GM12878 (cell line): ENCODE results near the gene RPL38. TPM values are rescaled to one million over a fixed set of nuclear protein-coding genes. Genes with fewer than 3 reads are reported as not detected.

ENCODE experiments used
- ATAC-seq: fragments of 200-7000 bp; cut with Tn5 transposase; 3 replicates; pipeline ENCODE4 v1.9.1; 2020; ENCODE audit warnings: mild to moderate bottlenecking, moderate library complexity
- BruUV-seq: library from RNA; stranded (reverse); fragments of 400-500 nt; replicated peaks from 2 replicates; lab custom pipeline; 2021; lab: Mats Ljungman, UMichigan
- CTCF ChIA-PET: fragments of 300-600 bp; sonication (Branson Sonifier 250); formaldehyde crosslinking; extraction: SDS; loops from one replicate; lab custom pipeline; 2021; ENCODE audit warnings: inconsistent platforms; lab: Yijun Ruan, JAX
- POLR2A ChIA-PET: fragments of 350-600 bp; formaldehyde crosslinking; extraction: SDS; loops from one replicate; lab custom pipeline; 2021; ENCODE audit warnings: inconsistent platforms; lab: Charles Lee
- RAD21 ChIA-PET: fragments of 300-600 bp; sonication (Branson Sonifier 250); formaldehyde crosslinking; loops from one replicate; lab custom pipeline; 2023; ENCODE audit warnings: antibody characterized with exemption; ENCODE audit not compliant: unreplicated experiment; lab: Charles Lee
- SMC1A ChIA-PET: fragments of 300-600 bp; sonication (Branson Sonifier 250); formaldehyde crosslinking; loops from one replicate; lab custom pipeline; 2023; ENCODE audit not compliant: unreplicated experiment, uncharacterized antibody; lab: Charles Lee
- DNase-seq: peaks from one replicate; pipeline ENCODE4 v3.0.0-alpha.2; 2011; ENCODE audit warnings: low read depth, low spot score
- FAIRE-seq: peaks from 3 replicates; lab custom pipeline; 2011; peaks lifted over from hg19 to GRCh38; lab: Jason Lieb, UNC
- H2AFZ ChIP-seq: 2 replicates; pipeline ENCODE4 v1.6.0; 2011; ENCODE audit warnings: low read depth, low read length, control low read depth; ENCODE audit not compliant: control insufficient read depth
- H3K27ac ChIP-seq: 2 replicates; pipeline ENCODE4 v1.5.1; 2011; ENCODE audit warnings: control low read depth; ENCODE audit not compliant: control insufficient read depth, insufficient read depth
- H3K27me3 ChIP-seq, 2 experiments: replicated peaks in 1 of 2; 2 replicates each; pipeline versions ENCODE4 v1.6.0 to v1.6.1; 2011; ENCODE audit warnings: low read length in 1 of 2; ENCODE audit not compliant: control insufficient read depth in 2 of 2, insufficient read depth in 2 of 2
- H3K36me3 ChIP-seq, 2 experiments: 2 replicates each; pipeline ENCODE4 v1.5.1; 2011; ENCODE audit warnings: low read length in 1 of 2; ENCODE audit not compliant: control insufficient read depth in 2 of 2, insufficient read depth in 2 of 2
- H3K4me1 ChIP-seq: 2 replicates; pipeline ENCODE4 v1.6.1; 2011; ENCODE audit warnings: mild to moderate bottlenecking, low read length, moderate library complexity, mixed read lengths; ENCODE audit not compliant: control insufficient read depth, insufficient read depth
- H3K4me2 ChIP-seq: 2 replicates; pipeline ENCODE4 v1.6.0; 2011; ENCODE audit warnings: control low read depth; ENCODE audit not compliant: control insufficient read depth, insufficient read depth
- H3K4me3 ChIP-seq: fragments of 200-600 bp; sonication (generic); 2 replicates; pipeline ENCODE4 v1.5.1; 2016
- H3K79me2 ChIP-seq: 2 replicates; pipeline ENCODE4 v1.6.0; 2011; ENCODE audit warnings: low read length; ENCODE audit not compliant: control insufficient read depth, insufficient read depth
- H3K9ac ChIP-seq: 2 replicates; pipeline ENCODE4 v1.8.0; 2011; ENCODE audit warnings: low read length, control low read depth, mixed read lengths; ENCODE audit not compliant: control insufficient read depth, insufficient read depth
- H3K9me3 ChIP-seq: replicated peaks from 3 replicates; pipeline ENCODE4 v1.5.1; 2011; ENCODE audit warnings: mild to moderate bottlenecking, low read length; ENCODE audit not compliant: control insufficient read depth, insufficient read depth
- H4K20me1 ChIP-seq: 2 replicates; pipeline ENCODE4 v1.6.0; 2011; ENCODE audit not compliant: control insufficient read depth, insufficient read depth
- BCL3 ChIP-seq: IDR thresholded peaks from 2 replicates; pipeline ENCODE4 v1.6.1; 2011; ENCODE audit warnings: borderline replicate concordance, low read depth, mild to moderate bottlenecking, moderate library complexity, low read length; ENCODE audit not compliant: insufficient read depth, poor library complexity, severe bottlenecking
- BHLHE40 ChIP-seq, 2 experiments: fragments of 450-650 bp in 1 of 2; IDR thresholded peaks; 2 replicates each; pipeline ENCODE4 v1.6.1; 2011 to 2017; ENCODE audit warnings: low read depth in 2 of 2, borderline replicate concordance in 1 of 2, improper control_type of control experiment in 1 of 2, low read length in 1 of 2, mild to moderate bottlenecking in 1 of 2
- CBX3 ChIP-seq: fragments of 200-600 bp; sonication (generic); IDR thresholded peaks from 2 replicates; pipeline ENCODE4 v1.6.1; 2016; ENCODE audit warnings: low read depth, borderline replicate concordance
- CEBPB ChIP-seq, 2 experiments: fragments of 150-350 bp in 1 of 2; IDR thresholded peaks; 2 replicates each; pipeline ENCODE4 v1.6.1; 2012 to 2014; ENCODE audit warnings: low read depth in 2 of 2, low read length in 2 of 2, borderline replicate concordance in 1 of 2, inconsistent platforms in 1 of 2
- EP300 ChIP-seq, 2 experiments: fragments of 150-350 bp in 1 of 2; IDR thresholded peaks; 2 replicates each; pipeline ENCODE4 v1.6.1; 2011 to 2012; ENCODE audit warnings: low read depth in 2 of 2, low read length in 2 of 2, borderline replicate concordance in 1 of 2, improper control_type of control experiment in 1 of 2, inconsistent platforms in 1 of 2; ENCODE audit not compliant: control insufficient read depth in 1 of 2
- EZH2 ChIP-seq: IDR thresholded peaks from 2 replicates; pipeline ENCODE4 v1.6.1; 2012; ENCODE audit warnings: low read depth, mild to moderate bottlenecking, control low read depth, inconsistent platforms, low read length, borderline replicate concordance; ENCODE audit not compliant: control insufficient read depth
- HCFC1 ChIP-seq: fragments of 150-350 bp; IDR thresholded peaks from 2 replicates; pipeline ENCODE4 v1.6.1; 2014; ENCODE audit warnings: low read length
- KAT2A ChIP-seq: conservative IDR thresholded peaks from 2 replicates; pipeline ENCODE4 v1.6.1; 2011; ENCODE audit warnings: low read depth, low read length; ENCODE audit not compliant: control insufficient read depth
- MEF2A ChIP-seq: IDR thresholded peaks from 2 replicates; pipeline ENCODE4 v1.6.1; 2011; ENCODE audit warnings: low read depth, mild to moderate bottlenecking, low read length, moderate library complexity; ENCODE audit not compliant: insufficient read depth
- MEF2B ChIP-seq: fragments of 450-650 bp; IDR thresholded peaks from 2 replicates; pipeline ENCODE4 v1.6.1; 2018; ENCODE audit warnings: mild to moderate bottlenecking, moderate library complexity; ENCODE audit not compliant: partially characterized antibody, poor library complexity, severe bottlenecking
- POU2F2 ChIP-seq: IDR thresholded peaks from 3 replicates; pipeline ENCODE4 v1.6.1; 2011; ENCODE audit warnings: low read depth, mild to moderate bottlenecking, low read length, borderline replicate concordance
- SPI1 ChIP-seq: IDR thresholded peaks from 2 replicates; pipeline ENCODE4 v1.6.1; 2011; ENCODE audit warnings: low read depth, mild to moderate bottlenecking, low read length, moderate library complexity, borderline replicate concordance; ENCODE audit not compliant: insufficient read depth
- TCF3 ChIP-seq: IDR thresholded peaks from 2 replicates; pipeline ENCODE4 v1.6.1; 2012; ENCODE audit warnings: low read depth, mild to moderate bottlenecking, low read length, borderline replicate concordance; ENCODE audit not compliant: insufficient read depth
- WRNIP1 ChIP-seq: IDR thresholded peaks from 2 replicates; pipeline ENCODE4 v1.6.1; 2011; ENCODE audit warnings: low read depth, low read length, improper control_type of control experiment, borderline replicate concordance
- ZBTB11 ChIP-seq: fragments of 450-650 bp; formaldehyde crosslinking; IDR thresholded peaks from 2 replicates; pipeline ENCODE4 v1.5.0; 2022; ENCODE audit warnings: mild to moderate bottlenecking, missing genetic modification characterization
- WGBS: methylation state at CpG from one replicate; pipeline ENCODE4 v1.1.6; 2016; ENCODE audit warnings: low lambda C conversion rate; ENCODE audit not compliant: insufficient replicate concordance, insufficient coverage; ENCODE audit errors: missing lambda C conversion rate; 5-methylcytosine and 5-hydroxymethylcytosine counted together
- in situ Hi-C: fragments of 300-500 bp; cut with MboI; formaldehyde crosslinking; loops from 9 replicates; pipeline ENCODE4 v1.14.3; 2018; ENCODE audit warnings: mixed read lengths
- intact Hi-C: fragments of 100-400 bp; cut with micrococcal nuclease; formaldehyde crosslinking; loops from one replicate; pipeline ENCODE4 v1.14.2; 2022; ENCODE audit not compliant: unreplicated experiment
- polyA plus RNA-seq, 11 experiments: library from polyadenylated mRNA; depleted of rRNA in 4 of 11; unstranded in 6 of 11; stranded (reverse) in 5 of 11; fragments of >200 nt; fragmentation: Nextera tagmentation in 4 of 11; fragmentation: Illumina TruSeq in 1 of 11; extraction: Ambion mirVana in 4 of 11; extraction: Trizol in 1 of 11; gene quantifications; 1 replicate in 1 of 11; 2 replicates in 10 of 11; pipeline versions ENCODE4 v1.2.1 to v1.2.3, GENCODE V29; 2011 to 2016; ENCODE audit warnings: inconsistent platforms in 2 of 11, missing spikeins in 2 of 11, low read depth in 1 of 11
- total RNA-seq, 4 experiments: library from RNA; depleted of rRNA in 3 of 4; stranded (reverse); fragments of >200 nt in 3 of 4; fragmentation: Illumina TruSeq in 1 of 4; extraction: Trizol in 1 of 4; gene quantifications; 2 replicates each; pipeline versions ENCODE4 v1.2.1 to v1.2.3, GENCODE V29; 2013 to 2021

The RPL38 gene
- total and polyA plus RNA-seq, 10 of the 15 experiments (the other 5 are each of a cell fraction or from before 2014, with no cell fraction given), result 1,318 to 4,938 (median 2,673) TPM

GRCh38 chr17:74234486-74234885 lies 31.0 kb downstream of the RPL38 start (continued):
- TF ChIP-seq ZBTB11, result no peak

- H3K4me3 ChIP-seq, result no peak overlapping the region
- ChIA-PET POLR2A (interaction anchor here (0.7 to 1.4 kb wide), 2 partner anchors 24 to 50 kb away, joined by 3 read pairs; no protein-coding TSS in a partner anchor), CTCF (interaction anchor here (0.6 to 1.0 kb wide), 4 partner anchors 22 to 386 kb away, joined by 3 to 4 read pairs (median 3); partner anchors contain the start of gene TTYH2), SMC1A (interaction anchor here (0.8 kb wide), 1 partner anchor 14 kb away, joined by 3 read pairs; no protein-coding TSS in a partner anchor), RAD21 (interaction anchor here (0.8 to 0.9 kb wide), 2 partner anchors 49 to 144 kb away, joined by 3 read pairs; no protein-coding TSS in a partner anchor)
- FAIRE-seq (peak; percentile 54), ATAC-seq (peak; percentile 80), DNase-seq (peak; percentile 34)
- H3K4me2 ChIP-seq, result peak overlapping the region; percentile 48; the same call in 1 of the 2 replicates
- BruUV-seq, result TSS peak; percentile 24
- no peaks in the 10 kb centered on the region for H3K9me3 ChIP-seq
- in situ Hi-C loops, result loop anchor here (10.0 kb wide), 1 partner anchor 60 kb away; no protein-coding TSS in a partner anchor
- no peaks in the 10 kb centered on the region for H3K27me3 ChIP-seq
- peaks cover 0 to 4% of the 10 kb centered on the region in 2 experiments; a peak in 2 of 4 replicates for H3K36me3 ChIP-seq
- H3K4me1 ChIP-seq, result peaks cover 6% of the 10 kb centered on the region; the same call in 1 of the 2 replicates
- no peaks in the 10 kb centered on the region for H3K79me2 ChIP-seq
- H3K9ac ChIP-seq, result peak overlapping the region; percentile 10; the same call in 1 of the 2 replicates
- intact Hi-C loops, result loop anchor here (1.0 kb wide), 1 partner anchor 25 kb away; no protein-coding TSS in a partner anchor
- WGBS, result 40% methylated on average over 19 of the region's 19 CpGs
- peak overlapping the region; percentile 70 for H2AFZ ChIP-seq
- H4K20me1 ChIP-seq, result no peaks in the 10 kb centered on the region
- peak overlapping the region; percentile 58 for H3K27ac ChIP-seq
- TF ChIP-seq POU2F2 (no peak), CEBPB (IDR thresholded peaks at IDR 0.05; ENCODE audit: borderline replicate concordance in 1 of 2, low read depth in 2 of 2, low read length in 2 of 2) (no peak), BCL3 (no peak), CBX3 (no peak), WRNIP1 (no peak), EP300 (IDR thresholded peaks at IDR 0.05; ENCODE audit: borderline replicate concordance in 1 of 2, control insufficient read depth in 1 of 2, low read depth in 2 of 2, low read length in 2 of 2) (no peak), EZH2 (no peak), BHLHE40 (IDR thresholded peaks at IDR 0.05; ENCODE audit: borderline replicate concordance in 1 of 2, low read depth in 2 of 2, low read length in 1 of 2) (peak in 1 of 2 experiments; percentile 25; a peak in 1 of 4 replicates), SPI1 (peak; percentile 20; the same call in 1 of the 2 replicates), KAT2A (no peak), TCF3 (no peak), MEF2B (peak; percentile 78), MEF2A (no peak), HCFC1 (no peak)
These were observed 31.6 kb downstream of the RPL38 start for GRCh38 chr17:74235040-74235581.
